ENCODE results near the gene CAND2.

DNA sequence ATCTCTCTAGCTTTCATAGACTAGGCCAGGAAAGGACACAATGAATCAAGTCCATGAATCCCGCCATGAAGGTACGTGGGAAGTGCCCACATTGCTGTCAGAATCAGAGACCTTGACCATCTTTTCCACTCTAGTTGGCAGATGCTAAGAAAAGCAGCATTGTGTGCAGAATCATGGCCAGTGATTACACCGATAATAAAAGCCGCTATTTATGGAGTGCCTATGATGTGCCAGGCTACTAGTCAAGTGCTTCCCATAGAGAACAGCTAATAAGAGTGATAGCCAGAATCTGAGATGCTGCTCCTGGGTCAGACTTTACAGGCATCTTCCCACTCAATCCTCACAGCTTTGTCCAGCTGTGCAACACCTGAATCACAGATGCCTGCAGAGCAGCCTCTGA lies 58.1 kb downstream of the CAND2 start:
- TF ChIP-seq, protein P1, sequence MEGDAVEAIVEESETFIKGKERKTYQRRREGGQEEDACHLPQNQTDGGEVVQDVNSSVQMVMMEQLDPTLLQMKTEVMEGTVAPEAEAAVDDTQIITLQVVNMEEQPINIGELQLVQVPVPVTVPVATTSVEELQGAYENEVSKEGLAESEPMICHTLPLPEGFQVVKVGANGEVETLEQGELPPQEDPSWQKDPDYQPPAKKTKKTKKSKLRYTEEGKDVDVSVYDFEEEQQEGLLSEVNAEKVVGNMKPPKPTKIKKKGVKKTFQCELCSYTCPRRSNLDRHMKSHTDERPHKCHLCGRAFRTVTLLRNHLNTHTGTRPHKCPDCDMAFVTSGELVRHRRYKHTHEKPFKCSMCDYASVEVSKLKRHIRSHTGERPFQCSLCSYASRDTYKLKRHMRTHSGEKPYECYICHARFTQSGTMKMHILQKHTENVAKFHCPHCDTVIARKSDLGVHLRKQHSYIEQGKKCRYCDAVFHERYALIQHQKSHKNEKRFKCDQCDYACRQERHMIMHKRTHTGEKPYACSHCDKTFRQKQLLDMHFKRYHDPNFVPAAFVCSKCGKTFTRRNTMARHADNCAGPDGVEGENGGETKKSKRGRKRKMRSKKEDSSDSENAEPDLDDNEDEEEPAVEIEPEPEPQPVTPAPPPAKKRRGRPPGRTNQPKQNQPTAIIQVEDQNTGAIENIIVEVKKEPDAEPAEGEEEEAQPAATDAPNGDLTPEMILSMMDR (IDR thresholded peaks at IDR 0.05) = no peak
- TF ChIP-seq EP300 (IDR thresholded peaks at IDR 0.05) = no peak
